Measurements from ENCODE around the gene HACL1. TPM values are rescaled to one million over a fixed set of nuclear protein-coding genes. Genes with fewer than 3 reads are reported as not detected.
A peak's percentile ranks its signal among the peaks of the same experiment; 100 is the strongest.

The HACL1 gene
- 21.2 TPM for polyA plus RNA-seq (2012; ENCODE audit: low read depth, missing spikeins)

DNA sequence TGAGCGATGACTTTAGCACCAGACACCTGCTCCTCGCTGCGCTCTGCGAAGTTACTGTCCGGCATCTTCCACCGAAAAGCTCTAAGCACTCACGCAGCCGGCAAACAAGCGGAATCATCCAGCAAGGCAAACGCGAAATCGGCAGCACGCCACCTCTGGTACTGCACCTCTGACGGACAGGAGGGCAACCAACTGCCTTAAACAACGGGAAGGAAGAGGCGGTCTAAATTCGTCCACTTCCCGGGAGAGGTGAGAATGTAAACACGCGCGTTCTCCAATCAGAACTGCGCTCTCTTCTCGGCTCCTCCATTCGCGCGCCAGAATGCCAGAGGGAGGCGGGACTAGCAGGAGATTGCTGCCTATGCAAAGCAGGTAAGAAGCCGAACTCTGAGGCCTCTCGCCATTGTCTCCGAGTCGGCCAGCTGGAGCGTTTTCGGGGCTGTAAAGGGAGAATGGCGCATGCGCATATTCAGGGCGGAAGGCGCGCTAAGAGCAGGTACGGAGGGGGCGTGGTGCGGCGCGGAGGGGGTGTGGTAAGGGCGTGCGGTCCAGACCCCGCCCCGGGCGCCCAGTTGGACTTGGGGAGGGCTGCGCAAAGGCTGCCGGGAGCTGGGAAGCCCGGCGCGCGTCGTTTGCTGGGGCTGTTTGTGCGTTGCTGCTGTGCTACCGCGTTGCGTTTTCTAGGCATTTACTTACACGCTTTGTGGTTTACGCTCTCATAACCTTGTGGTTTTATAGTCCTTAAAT lies at the start of gene HACL1, which contains the start of gene BTD:
HACL1 (minus strand) TSS at position 171 of the 747 bp plus-strand sequence; CDS start at position 65, 106 bp downstream.
BTD (plus strand) TSS at position 347 of the 747 bp plus-strand sequence. CDS start 33,695 bp downstream, outside the sequence.
- FAIRE-seq, result peak; percentile 98
- peak; percentile 73 for DNase-seq (ENCODE audit: insufficient read length, low spot score)
- TF ChIP-seq POLR2AphosphoS5 (IDR thresholded peaks at IDR 0.05; ENCODE audit: low read depth, low read length) (peak; percentile 78), TAF1 (IDR thresholded peaks at IDR 0.05; ENCODE audit: low read depth, low read length) (peak; percentile 61; the same call in 1 of the 2 replicates), PAX5 (IDR thresholded peaks at IDR 0.05; ENCODE audit: insufficient read depth, low read length, severe bottlenecking) (no peak), SPI1 (IDR thresholded peaks at IDR 0.05; ENCODE audit: low read depth, low read length) (peak; percentile 24; the same call in 1 of the 2 replicates), POU2F2 (IDR thresholded peaks at IDR 0.05; ENCODE audit: low read depth, low read length) (peak; percentile 83), POLR2A (IDR thresholded peaks at IDR 0.05; ENCODE audit: low read depth, low read length) (peak; percentile 72)

DNA sequence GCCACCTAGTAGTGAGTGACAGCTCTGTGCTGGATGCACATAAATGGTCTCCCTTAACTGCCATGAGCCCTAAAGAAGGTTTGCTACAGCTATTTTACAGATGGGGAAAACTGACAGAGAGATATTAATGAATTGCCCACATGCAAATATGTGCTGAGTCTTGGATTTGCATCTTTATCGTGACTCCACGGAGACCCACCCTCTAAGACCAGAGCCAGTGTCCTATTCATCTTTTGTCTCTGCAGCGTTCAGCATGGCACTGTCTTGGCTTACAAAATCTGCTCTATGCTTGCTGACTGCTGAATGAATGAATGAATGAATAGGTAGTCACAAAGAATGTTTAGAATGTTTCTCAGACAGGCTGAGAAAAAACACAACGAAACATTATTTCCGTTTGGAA lies 48.5 kb upstream of the HACL1 start:
- no peak for DNase-seq (ENCODE audit: insufficient read length, low spot score)
- FAIRE-seq, result peak; percentile 54
- no peak for TF ChIP-seq SPI1 (IDR thresholded peaks at IDR 0.05; ENCODE audit: low read depth, low read length)
- peak; percentile 61; the same call in 1 of the 2 replicates for TF ChIP-seq POU2F2 (IDR thresholded peaks at IDR 0.05; ENCODE audit: low read depth, low read length)

DNA sequence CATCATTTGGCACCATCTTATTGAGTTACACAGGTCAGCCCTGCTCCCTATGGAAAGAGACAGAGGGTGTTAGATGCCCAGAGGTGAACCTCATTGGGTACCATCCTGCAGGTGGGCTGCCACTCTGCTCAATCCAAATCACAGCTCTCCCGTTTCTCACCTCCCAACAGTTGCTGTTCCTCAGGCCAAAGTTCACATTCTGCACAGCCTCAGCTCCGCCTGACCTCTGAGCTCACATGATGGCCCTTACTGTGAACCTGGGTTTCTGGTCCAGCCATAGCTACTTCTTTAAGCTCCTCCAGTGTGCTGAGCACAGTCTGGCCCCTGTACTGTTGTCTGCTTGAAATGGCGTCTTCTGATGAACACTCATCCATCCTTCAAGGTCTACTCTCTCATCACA lies 48.0 kb upstream of the HACL1 start:
- no peak for TF ChIP-seq POLR2AphosphoS5 (IDR thresholded peaks at IDR 0.05; ENCODE audit: low read depth, low read length)
- no peak for TF ChIP-seq POU2F2 (IDR thresholded peaks at IDR 0.05; ENCODE audit: low read depth, low read length)
- no peak for TF ChIP-seq POLR2A (IDR thresholded peaks at IDR 0.05; ENCODE audit: low read depth, low read length)
- no peak for TF ChIP-seq PAX5 (IDR thresholded peaks at IDR 0.05; ENCODE audit: insufficient read depth, low read length, severe bottlenecking)
- no peak for TF ChIP-seq SPI1 (IDR thresholded peaks at IDR 0.05; ENCODE audit: low read depth, low read length)
- no peak for TF ChIP-seq TAF1 (IDR thresholded peaks at IDR 0.05; ENCODE audit: low read depth, low read length)
- DNase-seq (ENCODE audit: insufficient read length, low spot score) (no peak), FAIRE-seq (no peak)

DNA sequence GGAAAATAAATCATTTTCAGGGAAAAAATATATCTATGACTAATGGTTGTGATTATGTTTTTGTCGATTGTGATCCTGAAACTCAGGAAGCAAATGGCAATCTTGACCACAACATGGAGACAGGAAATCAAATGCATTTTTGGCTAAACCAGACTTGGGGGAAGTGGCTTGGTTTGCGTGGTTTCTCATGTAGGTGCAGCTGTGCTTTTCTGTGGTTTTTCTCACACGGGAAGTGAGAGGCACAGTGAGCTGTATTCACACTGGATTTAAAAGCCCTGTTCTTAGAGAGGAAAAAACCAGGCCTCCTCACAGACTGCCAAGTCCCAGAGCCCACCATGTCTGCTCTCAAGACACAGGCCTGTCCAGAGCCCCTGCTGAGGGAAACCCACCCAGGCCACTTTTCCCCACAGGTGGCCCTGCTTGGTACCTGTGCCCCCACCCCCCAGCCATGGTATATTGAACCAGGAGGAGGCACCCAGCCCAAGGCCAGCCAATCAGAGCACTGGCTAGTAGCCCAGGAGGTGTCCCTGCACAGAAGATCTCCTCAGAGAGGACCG lies 46.3 kb upstream of the HACL1 start:
- DNase-seq (ENCODE audit: insufficient read length, low spot score) (peak; percentile 47), FAIRE-seq (peak; percentile 91)

DNA sequence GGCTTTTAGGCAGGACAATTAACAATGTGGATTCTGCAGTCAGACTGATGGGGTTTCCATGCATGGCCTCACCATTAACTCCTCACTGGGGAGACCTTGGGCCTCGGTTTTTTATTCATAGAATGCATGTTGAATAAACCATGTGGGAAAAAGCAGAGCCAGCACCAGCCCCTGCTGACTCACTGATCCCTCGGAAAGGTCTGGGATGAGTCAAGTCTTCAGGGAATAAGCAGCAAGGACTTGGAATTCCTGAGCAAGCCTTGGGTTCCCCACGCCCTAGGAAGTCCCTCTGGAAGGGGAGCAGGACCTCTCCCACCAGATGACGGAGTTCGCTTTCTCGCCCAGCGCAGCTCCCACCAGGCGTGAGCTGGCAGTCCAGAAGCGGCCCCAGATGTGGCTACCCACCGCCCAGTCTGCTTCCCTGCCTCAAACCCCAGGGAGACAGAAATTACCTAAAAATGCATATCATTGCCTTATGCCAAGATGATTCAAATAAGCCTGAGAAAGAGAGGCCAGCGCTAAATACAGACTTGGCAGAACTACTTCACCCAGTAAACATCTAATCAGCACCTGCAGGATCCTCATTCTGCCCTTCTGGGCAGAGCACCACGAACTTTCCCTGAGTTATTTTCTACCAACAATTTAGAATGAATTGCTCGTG lies 45.6 kb upstream of the HACL1 start:
- no peak for TF ChIP-seq SPI1 (IDR thresholded peaks at IDR 0.05; ENCODE audit: low read depth, low read length)
- no peak for TF ChIP-seq POLR2AphosphoS5 (IDR thresholded peaks at IDR 0.05; ENCODE audit: low read depth, low read length)
- no peak for TF ChIP-seq POU2F2 (IDR thresholded peaks at IDR 0.05; ENCODE audit: low read depth, low read length)
- TF ChIP-seq POLR2A (IDR thresholded peaks at IDR 0.05; ENCODE audit: low read depth, low read length), result no peak
- TF ChIP-seq TAF1 (IDR thresholded peaks at IDR 0.05; ENCODE audit: low read depth, low read length), result no peak
- TF ChIP-seq PAX5 (IDR thresholded peaks at IDR 0.05; ENCODE audit: insufficient read depth, low read length, severe bottlenecking), result no peak
- FAIRE-seq (peak; percentile 50), DNase-seq (ENCODE audit: insufficient read length, low spot score) (no peak)

More for the DNA sequence above, 46.3 kb upstream of the HACL1 start:
- TF ChIP-seq POU2F2 (IDR thresholded peaks at IDR 0.05; ENCODE audit: low read depth, low read length), result peak; percentile 79
- no peak for TF ChIP-seq POLR2A (IDR thresholded peaks at IDR 0.05; ENCODE audit: low read depth, low read length)
- TF ChIP-seq POLR2AphosphoS5 (IDR thresholded peaks at IDR 0.05; ENCODE audit: low read depth, low read length), result no peak
- TF ChIP-seq PAX5 (IDR thresholded peaks at IDR 0.05; ENCODE audit: insufficient read depth, low read length, severe bottlenecking), result peak; percentile 46
- no peak for TF ChIP-seq TAF1 (IDR thresholded peaks at IDR 0.05; ENCODE audit: low read depth, low read length)
- TF ChIP-seq SPI1 (IDR thresholded peaks at IDR 0.05; ENCODE audit: low read depth, low read length), result peak; percentile 97

DNA sequence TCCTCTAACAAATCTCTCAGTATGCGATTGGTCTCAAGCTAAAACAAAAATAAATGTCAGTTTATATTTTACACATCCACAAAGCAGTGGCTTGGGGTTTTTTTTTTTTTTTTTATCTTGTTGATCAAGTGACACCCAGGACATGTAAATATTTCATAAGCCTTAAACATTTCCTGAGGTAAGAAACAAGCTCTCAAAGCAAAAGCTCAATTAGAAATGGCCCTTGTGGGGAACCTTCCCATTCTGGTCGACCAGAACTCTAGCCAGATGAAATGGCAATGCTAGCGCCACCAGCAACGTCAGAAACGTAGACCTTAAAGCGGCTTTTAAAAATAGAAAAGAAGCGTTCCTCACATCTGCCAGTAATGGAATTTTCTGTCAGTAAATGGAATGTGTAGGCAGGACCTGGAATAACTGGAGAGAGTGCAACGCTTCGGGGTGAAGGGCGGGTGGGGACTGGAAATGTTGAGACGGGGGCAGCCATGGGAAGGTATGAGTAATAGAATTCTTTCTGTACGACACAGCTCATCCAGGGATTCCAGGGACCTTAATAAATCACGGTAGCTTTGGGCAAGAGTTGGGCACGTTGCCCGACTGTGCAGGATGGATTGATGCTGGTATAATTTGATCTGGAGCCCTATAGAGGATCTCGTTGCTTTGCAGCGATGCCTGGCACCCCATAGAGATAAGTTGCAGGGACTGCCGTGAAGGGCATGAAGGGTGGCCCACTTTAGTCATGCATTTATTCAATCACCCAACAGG lies 44.6 kb upstream of the HACL1 start:
- no peak for DNase-seq (ENCODE audit: insufficient read length, low spot score)
- TF ChIP-seq POLR2A (IDR thresholded peaks at IDR 0.05; ENCODE audit: low read depth, low read length) (no peak), TAF1 (IDR thresholded peaks at IDR 0.05; ENCODE audit: low read depth, low read length) (no peak), POLR2AphosphoS5 (IDR thresholded peaks at IDR 0.05; ENCODE audit: low read depth, low read length) (no peak), POU2F2 (IDR thresholded peaks at IDR 0.05; ENCODE audit: low read depth, low read length) (no peak), PAX5 (IDR thresholded peaks at IDR 0.05; ENCODE audit: insufficient read depth, low read length, severe bottlenecking) (no peak), SPI1 (IDR thresholded peaks at IDR 0.05; ENCODE audit: low read depth, low read length) (no peak)
- no peak for FAIRE-seq

DNA sequence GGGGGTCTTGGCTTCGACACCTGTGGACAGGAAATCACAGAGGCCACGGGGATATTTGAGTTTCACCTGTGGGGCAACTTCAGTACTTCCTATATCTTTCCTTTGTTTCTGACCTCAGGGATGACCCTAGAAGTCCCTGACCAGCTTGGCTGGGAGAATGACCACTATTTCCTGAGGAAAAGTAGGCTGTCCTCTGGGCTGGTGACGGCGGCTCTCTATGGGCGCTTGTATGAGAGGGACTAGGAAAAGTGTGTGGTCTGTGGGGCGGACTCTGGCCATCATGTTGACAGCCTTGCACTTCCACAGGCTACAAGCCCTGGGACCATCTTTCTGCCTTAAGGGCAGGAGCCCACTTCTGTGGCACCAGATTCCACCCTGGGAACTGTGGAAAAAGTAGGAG lies 43.9 kb upstream of the HACL1 start:
- TF ChIP-seq POU2F2 (IDR thresholded peaks at IDR 0.05; ENCODE audit: low read depth, low read length) (no peak), POLR2A (IDR thresholded peaks at IDR 0.05; ENCODE audit: low read depth, low read length) (no peak), PAX5 (IDR thresholded peaks at IDR 0.05; ENCODE audit: insufficient read depth, low read length, severe bottlenecking) (no peak), TAF1 (IDR thresholded peaks at IDR 0.05; ENCODE audit: low read depth, low read length) (no peak), SPI1 (IDR thresholded peaks at IDR 0.05; ENCODE audit: low read depth, low read length) (no peak), POLR2AphosphoS5 (IDR thresholded peaks at IDR 0.05; ENCODE audit: low read depth, low read length) (no peak)
- no peak for FAIRE-seq
- no peak for DNase-seq (ENCODE audit: insufficient read length, low spot score)

DNA sequence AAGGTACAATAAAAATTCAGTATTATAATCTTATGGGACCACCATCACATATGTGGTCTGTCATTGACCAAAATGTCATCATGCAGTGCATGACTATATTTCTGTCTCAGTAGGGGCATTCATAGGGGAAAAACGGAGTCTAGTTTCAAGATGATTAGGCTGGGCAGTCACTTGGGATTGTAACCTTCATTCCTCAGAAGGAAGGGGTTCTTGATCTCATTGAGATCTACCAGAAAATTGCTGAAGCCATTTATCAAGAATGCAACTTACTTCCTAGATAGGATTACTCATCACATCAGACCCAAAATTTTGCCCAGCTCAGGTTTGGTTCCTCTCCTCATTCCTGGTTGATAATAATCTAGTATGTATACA lies 37.5 kb upstream of the HACL1 start:
- FAIRE-seq (no peak), DNase-seq (ENCODE audit: insufficient read length, low spot score) (no peak)
- no peak for TF ChIP-seq POU2F2 (IDR thresholded peaks at IDR 0.05; ENCODE audit: low read depth, low read length)
- no peak for TF ChIP-seq POLR2AphosphoS5 (IDR thresholded peaks at IDR 0.05; ENCODE audit: low read depth, low read length)
- no peak for TF ChIP-seq PAX5 (IDR thresholded peaks at IDR 0.05; ENCODE audit: insufficient read depth, low read length, severe bottlenecking)
- no peak for TF ChIP-seq SPI1 (IDR thresholded peaks at IDR 0.05; ENCODE audit: low read depth, low read length)
- TF ChIP-seq POLR2A (IDR thresholded peaks at IDR 0.05; ENCODE audit: low read depth, low read length), result no peak
- no peak for TF ChIP-seq TAF1 (IDR thresholded peaks at IDR 0.05; ENCODE audit: low read depth, low read length)

All from GM12891 (cell line).